Nephron (organoid): ENCODE data around the gene MRGPRF.

Experiments
- H3K27ac Mint-ChIP-seq, 3 experiments: 2 replicates each; pipeline ENCODE4 v1.8.0; 2020; ENCODE audit warnings: mixed read lengths in 3 of 3, mild to moderate bottlenecking in 2 of 3, moderate library complexity in 1 of 3
- H3K27me3 Mint-ChIP-seq: 2 replicates; pipeline ENCODE4 v1.8.0; 2021; ENCODE audit warnings: low read depth, mild to moderate bottlenecking, moderate library complexity, mixed read lengths
- H3K36me3 Mint-ChIP-seq: 2 replicates; pipeline ENCODE4 v1.8.0; 2020; ENCODE audit warnings: low read depth, mixed read lengths
- H3K4me1 Mint-ChIP-seq: 2 replicates; pipeline ENCODE4 v1.8.0; 2020; ENCODE audit warnings: mixed read lengths
- H3K4me3 Mint-ChIP-seq, 3 experiments: 2 replicates each; pipeline ENCODE4 v1.8.0; 2020; ENCODE audit warnings: mild to moderate bottlenecking in 3 of 3, mixed read lengths in 3 of 3, moderate library complexity in 2 of 3
- H3K9me3 Mint-ChIP-seq: 2 replicates; pipeline ENCODE4 v1.8.0; 2020; ENCODE audit warnings: mixed read lengths
- TF ChIP-seq, protein P1 (sequence below), 3 experiments: fragments of 200-600 bp; sonication (generic); IDR thresholded peaks; one replicate each; pipeline ENCODE4 v1.5.0; 2021; ENCODE audit warnings: antibody characterized with exemption in 3 of 3; ENCODE audit not compliant: unreplicated experiment in 3 of 3

MRGPRF gene

GRCh38 chr11:69033431-69033830, 20.4 kb upstream of the MRGPRF start:
- H3K4me1 Mint-ChIP-seq = peaks cover 19% of the 10 kb centered on the region
- no peaks in the 10 kb centered on the region for H3K9me3 Mint-ChIP-seq
- H3K27ac Mint-ChIP-seq = peak overlapping the region in 1 of 3 experiments; percentile 38
- H3K36me3 Mint-ChIP-seq = no peaks in the 10 kb centered on the region
- no peaks in the 10 kb centered on the region for H3K27me3 Mint-ChIP-seq
- H3K4me3 Mint-ChIP-seq = no peak overlapping the region
- TF ChIP-seq, protein P1, sequence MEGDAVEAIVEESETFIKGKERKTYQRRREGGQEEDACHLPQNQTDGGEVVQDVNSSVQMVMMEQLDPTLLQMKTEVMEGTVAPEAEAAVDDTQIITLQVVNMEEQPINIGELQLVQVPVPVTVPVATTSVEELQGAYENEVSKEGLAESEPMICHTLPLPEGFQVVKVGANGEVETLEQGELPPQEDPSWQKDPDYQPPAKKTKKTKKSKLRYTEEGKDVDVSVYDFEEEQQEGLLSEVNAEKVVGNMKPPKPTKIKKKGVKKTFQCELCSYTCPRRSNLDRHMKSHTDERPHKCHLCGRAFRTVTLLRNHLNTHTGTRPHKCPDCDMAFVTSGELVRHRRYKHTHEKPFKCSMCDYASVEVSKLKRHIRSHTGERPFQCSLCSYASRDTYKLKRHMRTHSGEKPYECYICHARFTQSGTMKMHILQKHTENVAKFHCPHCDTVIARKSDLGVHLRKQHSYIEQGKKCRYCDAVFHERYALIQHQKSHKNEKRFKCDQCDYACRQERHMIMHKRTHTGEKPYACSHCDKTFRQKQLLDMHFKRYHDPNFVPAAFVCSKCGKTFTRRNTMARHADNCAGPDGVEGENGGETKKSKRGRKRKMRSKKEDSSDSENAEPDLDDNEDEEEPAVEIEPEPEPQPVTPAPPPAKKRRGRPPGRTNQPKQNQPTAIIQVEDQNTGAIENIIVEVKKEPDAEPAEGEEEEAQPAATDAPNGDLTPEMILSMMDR (IDR thresholded peaks at IDR 0.05; ENCODE audit: unreplicated experiment in 3 of 3) = no peak

- Mint-ChIP-seq H3K27me3 (no peaks in the 10 kb centered on the region), H3K4me3 (no peak overlapping the region), H3K9me3 (no peaks in the 10 kb centered on the region), H3K36me3 (no peaks in the 10 kb centered on the region), H3K27ac (peak overlapping the region in 1 of 3 experiments; percentile 38), H3K4me1 (peaks cover 19% of the 10 kb centered on the region)
- TF ChIP-seq, protein P1 (IDR thresholded peaks at IDR 0.05; ENCODE audit: unreplicated experiment in 3 of 3) = no peak
Observed at GRCh38 chr11:69032833-69033232, 19.8 kb upstream of the MRGPRF start.

GRCh38 chr11:69030301-69030700, 17.3 kb upstream of the MRGPRF start:
- Mint-ChIP-seq H3K36me3 (no peaks in the 10 kb centered on the region), H3K4me1 (peaks cover 9% of the 10 kb centered on the region), H3K4me3 (no peak overlapping the region), H3K27ac (no peak overlapping the region), H3K9me3 (no peaks in the 10 kb centered on the region), H3K27me3 (no peaks in the 10 kb centered on the region)
- TF ChIP-seq, protein P1 (IDR thresholded peaks at IDR 0.05; ENCODE audit: unreplicated experiment in 3 of 3) = no peak

GRCh38 chr11:69027704-69028372, 14.8 kb upstream of the MRGPRF start:
- H3K4me3 Mint-ChIP-seq = no peak overlapping the region
- H3K27me3 Mint-ChIP-seq = no peaks in the 10 kb centered on the region
- TF ChIP-seq, protein P1 (IDR thresholded peaks at IDR 0.05; ENCODE audit: unreplicated experiment in 3 of 3) = no peak
- H3K9me3 Mint-ChIP-seq = no peaks in the 10 kb centered on the region
- no peaks in the 10 kb centered on the region for H3K4me1 Mint-ChIP-seq
- H3K27ac Mint-ChIP-seq = no peak overlapping the region
- H3K36me3 Mint-ChIP-seq = no peaks in the 10 kb centered on the region

GRCh38 chr11:69024509-69024908, 11.5 kb upstream of the MRGPRF start:
- no peak overlapping the region for H3K4me3 Mint-ChIP-seq
- no peak overlapping the region for H3K27ac Mint-ChIP-seq
- H3K36me3 Mint-ChIP-seq = no peaks in the 10 kb centered on the region
- no peaks in the 10 kb centered on the region for H3K9me3 Mint-ChIP-seq
- TF ChIP-seq, protein P1 (IDR thresholded peaks at IDR 0.05; ENCODE audit: unreplicated experiment in 3 of 3) = no peak
- H3K4me1 Mint-ChIP-seq = no peaks in the 10 kb centered on the region
- H3K27me3 Mint-ChIP-seq = no peaks in the 10 kb centered on the region

DNA sequence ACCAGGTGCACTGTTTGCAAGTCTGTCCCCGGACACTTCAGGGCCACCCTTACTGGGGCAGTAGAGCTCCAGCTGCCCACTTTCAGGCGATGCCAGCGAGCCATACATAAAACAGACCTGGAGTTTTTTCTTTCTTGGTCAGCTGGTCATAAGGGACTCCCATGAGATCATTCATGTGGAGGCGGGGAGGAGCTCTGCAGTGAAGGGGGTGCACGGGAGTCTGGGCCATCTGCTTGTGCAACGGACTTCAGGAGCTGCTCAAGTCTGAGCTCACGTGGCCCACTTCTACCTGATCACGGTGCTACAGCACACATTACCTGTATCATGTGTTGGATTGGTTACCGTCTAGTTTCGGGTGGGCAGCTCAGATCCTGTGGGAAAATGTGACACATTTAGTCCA, 9.2 kb upstream of the MRGPRF start:
- H3K27ac Mint-ChIP-seq = no peak overlapping the region
- TF ChIP-seq, protein P1 (IDR thresholded peaks at IDR 0.05; ENCODE audit: unreplicated experiment in 3 of 3) = no peak
- no peak overlapping the region for H3K4me3 Mint-ChIP-seq
- H3K36me3 Mint-ChIP-seq = no peaks in the 10 kb centered on the region
- H3K4me1 Mint-ChIP-seq = no peaks in the 10 kb centered on the region
- H3K27me3 Mint-ChIP-seq = peaks cover 7% of the 10 kb centered on the region
- no peaks in the 10 kb centered on the region for H3K9me3 Mint-ChIP-seq
